GM12892 (cell line): ENCODE data around the gene CHST10.

ENCODE experiments used
- POLR2A ChIP-seq: IDR thresholded peaks from 2 replicates; pipeline ENCODE4 v1.6.1; 2011; ENCODE audit warnings: low read depth, low read length, control low read depth
- POLR2AphosphoS5 ChIP-seq: IDR thresholded peaks from 2 replicates; pipeline ENCODE4 v1.6.1; 2011; ENCODE audit warnings: low read depth, low read length, control low read depth
- TAF1 ChIP-seq: IDR thresholded peaks from 2 replicates; pipeline ENCODE4 v1.6.1; 2011; ENCODE audit warnings: low read depth, mild to moderate bottlenecking, control low read depth, low read length, borderline replicate concordance

- TF ChIP-seq POLR2A (no peak), POLR2AphosphoS5 (no peak), TAF1 (no peak)
Measured at GRCh38 chr2:100381240-100381639, 36.2 kb downstream of the CHST10 start.
